Measurements from ENCODE around the gene RPL13. TPM values are rescaled to one million over a fixed set of nuclear protein-coding genes. Genes with fewer than 3 reads are reported as not detected.
A peak's percentile ranks its signal among the peaks of the same experiment; 100 is the strongest.

The RPL13 gene
- total RNA-seq, 1 experiment from 2014 or later, result 1,779 TPM

- H3K9me3 Mint-ChIP-seq (ENCODE audit: low read depth, unreplicated experiment), result no peaks in the 10 kb centered on the region
- no peaks in the 10 kb centered on the region for H3K4me1 Mint-ChIP-seq (ENCODE audit: low read depth, unreplicated experiment)
- CTCF ChIA-PET, result no interaction called here
- TF ChIP-seq, protein P1, sequence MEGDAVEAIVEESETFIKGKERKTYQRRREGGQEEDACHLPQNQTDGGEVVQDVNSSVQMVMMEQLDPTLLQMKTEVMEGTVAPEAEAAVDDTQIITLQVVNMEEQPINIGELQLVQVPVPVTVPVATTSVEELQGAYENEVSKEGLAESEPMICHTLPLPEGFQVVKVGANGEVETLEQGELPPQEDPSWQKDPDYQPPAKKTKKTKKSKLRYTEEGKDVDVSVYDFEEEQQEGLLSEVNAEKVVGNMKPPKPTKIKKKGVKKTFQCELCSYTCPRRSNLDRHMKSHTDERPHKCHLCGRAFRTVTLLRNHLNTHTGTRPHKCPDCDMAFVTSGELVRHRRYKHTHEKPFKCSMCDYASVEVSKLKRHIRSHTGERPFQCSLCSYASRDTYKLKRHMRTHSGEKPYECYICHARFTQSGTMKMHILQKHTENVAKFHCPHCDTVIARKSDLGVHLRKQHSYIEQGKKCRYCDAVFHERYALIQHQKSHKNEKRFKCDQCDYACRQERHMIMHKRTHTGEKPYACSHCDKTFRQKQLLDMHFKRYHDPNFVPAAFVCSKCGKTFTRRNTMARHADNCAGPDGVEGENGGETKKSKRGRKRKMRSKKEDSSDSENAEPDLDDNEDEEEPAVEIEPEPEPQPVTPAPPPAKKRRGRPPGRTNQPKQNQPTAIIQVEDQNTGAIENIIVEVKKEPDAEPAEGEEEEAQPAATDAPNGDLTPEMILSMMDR (IDR thresholded peaks at IDR 0.05; ENCODE audit: unreplicated experiment), result no peak
- no peak for DNase-seq
- peaks cover 49% of the 10 kb centered on the region for H3K27me3 Mint-ChIP-seq (ENCODE audit: unreplicated experiment)
- no TSS peak for BruUV-seq (replicated peaks)
- peaks cover 44% of the 10 kb centered on the region for H3K36me3 Mint-ChIP-seq (ENCODE audit: insufficient read depth, unreplicated experiment)
- H3K27ac Mint-ChIP-seq (ENCODE audit: unreplicated experiment), result no peak overlapping the region
- H3K4me3 Mint-ChIP-seq (ENCODE audit: low read depth, unreplicated experiment), result no peak overlapping the region
- intact Hi-C loops (cut with micrococcal nuclease; ENCODE audit: unreplicated experiment), result no loop called here
These were observed 11.6 kb downstream of the RPL13 start for GRCh38 chr16:89572073-89572484.

DNA sequence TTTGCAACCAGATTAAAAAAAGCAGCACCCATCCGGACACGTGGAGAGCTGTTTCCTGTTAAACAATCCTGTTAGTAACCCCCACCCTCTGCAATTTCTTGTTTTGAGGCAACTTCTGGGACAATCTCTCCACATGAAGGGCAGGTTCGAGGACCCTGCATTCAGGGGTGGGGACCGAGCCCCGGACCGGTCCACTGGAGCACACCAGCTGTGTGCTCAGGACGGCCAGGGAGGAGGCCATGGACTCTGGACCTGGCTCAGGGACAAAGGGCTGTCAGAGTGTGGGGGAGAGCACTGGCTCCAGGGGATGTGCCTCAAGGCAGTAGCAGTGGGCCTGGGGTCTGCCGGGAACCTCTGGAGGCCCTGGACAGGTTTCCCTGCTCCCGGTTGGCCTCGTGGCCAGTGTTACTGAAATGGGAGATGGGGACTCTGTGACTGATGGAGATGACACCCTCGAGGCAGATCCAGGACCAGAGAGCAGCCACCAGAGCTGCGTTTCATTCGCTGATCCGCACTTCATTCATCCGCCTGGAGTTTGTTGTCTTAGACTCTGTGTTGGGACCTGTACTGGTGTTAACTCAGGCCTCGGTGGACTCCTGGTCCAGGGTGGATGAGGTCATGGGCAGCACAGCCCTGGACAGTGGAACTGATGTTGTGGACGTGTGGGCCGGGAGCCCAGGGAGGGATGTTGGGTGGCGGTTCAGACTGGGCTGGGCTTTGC is 12.2 kb downstream of the RPL13 start:
- H3K9me3 Mint-ChIP-seq (ENCODE audit: low read depth, unreplicated experiment), result no peaks in the 10 kb centered on the region
- DNase-seq, result no peak
- H3K4me3 Mint-ChIP-seq (ENCODE audit: low read depth, unreplicated experiment), result no peak overlapping the region
- TF ChIP-seq, protein P1 (IDR thresholded peaks at IDR 0.05; ENCODE audit: unreplicated experiment), result no peak
- H3K27ac Mint-ChIP-seq (ENCODE audit: unreplicated experiment), result no peak overlapping the region
- no TSS peak for BruUV-seq (replicated peaks)
- H3K27me3 Mint-ChIP-seq (ENCODE audit: unreplicated experiment), result peaks cover 49% of the 10 kb centered on the region
- CTCF ChIA-PET, result no interaction called here
- peaks cover 40% of the 10 kb centered on the region for H3K36me3 Mint-ChIP-seq (ENCODE audit: insufficient read depth, unreplicated experiment)
- no peaks in the 10 kb centered on the region for H3K4me1 Mint-ChIP-seq (ENCODE audit: low read depth, unreplicated experiment)
- intact Hi-C loops (cut with micrococcal nuclease; ENCODE audit: unreplicated experiment), result no loop called here

GRCh38 chr16:89573826-89574680 is 13.6 kb downstream of the RPL13 start:
- intact Hi-C loops (cut with micrococcal nuclease; ENCODE audit: unreplicated experiment), result no loop called here
- no peaks in the 10 kb centered on the region for H3K9me3 Mint-ChIP-seq (ENCODE audit: low read depth, unreplicated experiment)
- CTCF ChIA-PET, result interaction anchor here (0.7 kb wide), 1 partner anchor 360 kb away, joined by 4 read pairs; no protein-coding TSS in a partner anchor
- H3K36me3 Mint-ChIP-seq (ENCODE audit: insufficient read depth, unreplicated experiment), result peaks cover 37% of the 10 kb centered on the region
- H3K4me3 Mint-ChIP-seq (ENCODE audit: low read depth, unreplicated experiment), result peak overlapping the region; percentile 58
- H3K4me1 Mint-ChIP-seq (ENCODE audit: low read depth, unreplicated experiment), result no peaks in the 10 kb centered on the region
- no TSS peak for BruUV-seq (replicated peaks)
- no peak overlapping the region for H3K27ac Mint-ChIP-seq (ENCODE audit: unreplicated experiment)
- TF ChIP-seq, protein P1 (IDR thresholded peaks at IDR 0.05; ENCODE audit: unreplicated experiment), result no peak
- DNase-seq, result no peak
- H3K27me3 Mint-ChIP-seq (ENCODE audit: unreplicated experiment), result peaks cover 43% of the 10 kb centered on the region

- Mint-ChIP-seq H3K27ac (ENCODE audit: unreplicated experiment) (no peak overlapping the region), H3K27me3 (ENCODE audit: unreplicated experiment) (peaks cover 36% of the 10 kb centered on the region), H3K36me3 (ENCODE audit: insufficient read depth, unreplicated experiment) (peaks cover 34% of the 10 kb centered on the region), H3K4me1 (ENCODE audit: low read depth, unreplicated experiment) (no peaks in the 10 kb centered on the region), H3K4me3 (ENCODE audit: low read depth, unreplicated experiment) (peak overlapping the region; percentile 58), H3K9me3 (ENCODE audit: low read depth, unreplicated experiment) (no peaks in the 10 kb centered on the region)
- BruUV-seq (replicated peaks), result no TSS peak
- peak; percentile 91 for DNase-seq
- TF ChIP-seq, protein P1 (IDR thresholded peaks at IDR 0.05; ENCODE audit: unreplicated experiment), result peak; percentile 82
- intact Hi-C loops (cut with micrococcal nuclease; ENCODE audit: unreplicated experiment), result no loop called here
- CTCF ChIA-PET, result interaction anchor here (0.6 to 0.7 kb wide), 3 partner anchors 125 to 298 kb away, joined by 3 to 6 read pairs (median 5); partner anchors contain the start of gene TCF25
These were observed 14.3 kb downstream of the RPL13 start for GRCh38 chr16:89574681-89575246.

Measured in Calu3 (cell line).